Calu3 (cell line): ENCODE measurements around the gene C10orf62. TPM values are rescaled to one million over a fixed set of nuclear protein-coding genes. Genes with fewer than 3 reads are reported as not detected.
"Not testable (repeated sequence)": the region's sequence is repeated elsewhere in the genome, so short reads cannot be mapped to it uniquely, and the experiment has no call there.

Experiments
- BruUV-seq: library from RNA; stranded (reverse); fragments of 400-500 nt; replicated peaks from 2 replicates; lab custom pipeline; 2021; lab: Mats Ljungman, UMichigan
- CTCF ChIA-PET: fragments of 300-600 bp; sonication (Branson Sonifier 250); formaldehyde crosslinking; loops from one replicate; lab custom pipeline; 2022; ENCODE audit warnings: antibody characterized with exemption; lab: Charles Lee
- DNase-seq: peaks from one replicate; pipeline ENCODE4 v3.0.0; 2022
- H3K27ac Mint-ChIP-seq: one replicate; pipeline ENCODE4 v1.8.0; 2022; ENCODE audit warnings: mixed read lengths; ENCODE audit not compliant: unreplicated experiment
- H3K27me3 Mint-ChIP-seq: one replicate; pipeline ENCODE4 v1.8.0; 2022; ENCODE audit warnings: mixed read lengths; ENCODE audit not compliant: unreplicated experiment
- H3K36me3 Mint-ChIP-seq: one replicate; pipeline ENCODE4 v1.8.0; 2022; ENCODE audit warnings: mild to moderate bottlenecking, moderate library complexity, mixed read lengths; ENCODE audit not compliant: insufficient read depth, unreplicated experiment
- H3K4me1 Mint-ChIP-seq: one replicate; pipeline ENCODE4 v1.8.0; 2022; ENCODE audit warnings: mild to moderate bottlenecking, low read depth, mixed read lengths; ENCODE audit not compliant: unreplicated experiment
- H3K4me3 Mint-ChIP-seq: one replicate; pipeline ENCODE4 v1.8.0; 2022; ENCODE audit warnings: mild to moderate bottlenecking, low read depth, moderate library complexity, mixed read lengths; ENCODE audit not compliant: unreplicated experiment
- H3K9me3 Mint-ChIP-seq: one replicate; pipeline ENCODE4 v1.8.0; 2022; ENCODE audit warnings: low read depth, mixed read lengths; ENCODE audit not compliant: unreplicated experiment
- CTCF ChIP-seq: fragments of 200-600 bp; IDR thresholded peaks from one replicate; pipeline ENCODE4 v1.8.0; 2022; ENCODE audit warnings: antibody characterized with exemption; ENCODE audit not compliant: unreplicated experiment
- intact Hi-C: fragments of 100-400 bp; cut with micrococcal nuclease; formaldehyde crosslinking; loops from one replicate; pipeline ENCODE4 v1.10.0; 2022; ENCODE audit not compliant: unreplicated experiment
- total RNA-seq: library from RNA; stranded (reverse); gene quantifications from 2 replicates; pipeline ENCODE4 v1.2.3, GENCODE V29; 2022

C10orf62 gene
- total RNA-seq, 1 experiment from 2014 or later, result 1.5 TPM

DNA sequence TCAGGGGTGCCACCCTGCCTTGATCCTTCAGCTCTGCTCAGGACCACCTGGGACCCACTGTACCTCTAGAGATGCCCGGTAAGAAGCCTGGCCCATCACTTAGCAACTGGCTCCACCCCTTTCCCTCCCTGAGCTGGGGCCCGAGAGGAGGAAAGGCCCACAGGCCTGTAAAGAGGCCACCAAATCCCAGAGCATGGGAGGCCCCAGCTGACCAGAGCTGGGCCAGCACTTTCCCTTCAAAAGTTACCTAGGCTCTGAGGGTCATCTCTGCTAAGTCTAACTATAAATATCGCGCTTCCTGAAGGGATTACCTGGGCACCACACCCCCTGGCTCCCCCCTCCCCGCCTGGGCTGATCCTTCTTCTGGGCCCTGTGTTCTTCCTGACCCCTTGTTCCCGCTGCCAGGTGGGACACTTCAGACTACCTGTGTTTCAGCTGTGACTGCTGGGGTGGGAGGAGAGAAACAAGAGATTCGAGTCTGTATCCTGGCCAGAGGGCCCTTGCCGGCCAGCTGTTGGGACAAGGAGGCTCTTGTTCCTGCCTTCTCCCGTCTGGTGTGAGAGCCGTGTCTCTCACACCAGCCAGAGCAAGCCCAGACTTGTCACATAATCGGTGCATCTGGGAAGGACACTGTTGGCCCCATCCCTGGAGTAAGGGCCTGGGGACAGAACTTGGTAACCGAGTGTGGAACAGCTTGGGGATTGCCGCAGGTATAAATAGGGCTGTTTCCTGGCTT lies 39.8 kb upstream of the C10orf62 start:
- H3K27ac Mint-ChIP-seq, result no peak overlapping the region
- H3K4me1 Mint-ChIP-seq, result no peaks in the 10 kb centered on the region
- no TSS peak for BruUV-seq
- DNase-seq, result no peak
- CTCF ChIA-PET, result no interaction called here
- TF ChIP-seq CTCF, result no peak
- H3K27me3 Mint-ChIP-seq, result no peaks in the 10 kb centered on the region
- intact Hi-C loops, result loop anchor here (5.0 kb wide), 1 partner anchor 87 kb away; no protein-coding TSS in a partner anchor
- H3K4me3 Mint-ChIP-seq, result no peak overlapping the region
- no peaks in the 10 kb centered on the region for H3K36me3 Mint-ChIP-seq
- no peaks in the 10 kb centered on the region for H3K9me3 Mint-ChIP-seq

- Mint-ChIP-seq H3K4me1 (no peaks in the 10 kb centered on the region), H3K36me3 (no peaks in the 10 kb centered on the region), H3K27me3 (no peaks in the 10 kb centered on the region), H3K9me3 (no peaks in the 10 kb centered on the region), H3K27ac (no peak overlapping the region), H3K4me3 (no peak overlapping the region)
- no peak for DNase-seq
- CTCF ChIA-PET, result no interaction called here
- no peak for TF ChIP-seq CTCF
- BruUV-seq, result no TSS peak
- intact Hi-C loops, result loop anchor here (5.0 kb wide), 1 partner anchor 88 kb away; no protein-coding TSS in a partner anchor
Observed at GRCh38 chr10:97550336-97551149, 39.0 kb upstream of the C10orf62 start.

DNA sequence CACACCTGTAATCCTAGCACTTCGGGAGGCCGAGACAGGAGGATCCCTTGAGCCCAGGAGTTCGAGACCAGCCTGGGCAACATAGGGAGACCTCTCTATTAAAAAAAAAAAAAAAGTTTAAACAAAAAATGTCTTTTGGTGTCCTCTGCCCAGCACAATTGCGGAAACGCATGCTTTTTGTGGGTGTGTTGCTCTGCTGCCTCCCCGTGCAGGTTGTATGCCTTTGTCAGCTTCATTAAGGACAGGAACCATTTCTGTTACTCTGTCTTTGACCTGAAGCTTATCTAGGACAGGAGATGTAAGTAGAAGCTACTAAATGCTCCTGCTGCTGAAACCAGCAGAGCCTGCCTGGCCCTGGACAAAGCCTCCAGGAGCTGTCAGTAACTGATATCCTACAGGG lies 38.2 kb upstream of the C10orf62 start:
- CTCF ChIA-PET, result no interaction called here
- Mint-ChIP-seq H3K27ac (no peak overlapping the region), H3K4me3 (no peak overlapping the region), H3K36me3 (no peaks in the 10 kb centered on the region), H3K27me3 (no peaks in the 10 kb centered on the region), H3K4me1 (no peaks in the 10 kb centered on the region), H3K9me3 (no peaks in the 10 kb centered on the region)
- no peak for TF ChIP-seq CTCF
- no TSS peak for BruUV-seq
- intact Hi-C loops, result loop anchor here (5.0 kb wide), 1 partner anchor 89 kb away; no protein-coding TSS in a partner anchor
- no peak for DNase-seq

- H3K27me3 Mint-ChIP-seq, result no peaks in the 10 kb centered on the region
- CTCF ChIA-PET, result interaction anchor here (0.5 to 1.3 kb wide), 3 partner anchors 18 to 116 kb away, joined by 3 to 5 read pairs (median 3); partner anchors contain the start of gene ANKRD2
- no peaks in the 10 kb centered on the region for H3K9me3 Mint-ChIP-seq
- intact Hi-C loops, result loop anchor here (5.0 kb wide), 1 partner anchor 91 kb away; no protein-coding TSS in a partner anchor
- no peaks in the 10 kb centered on the region for H3K36me3 Mint-ChIP-seq
- H3K4me1 Mint-ChIP-seq, result no peaks in the 10 kb centered on the region
- no peak overlapping the region for H3K27ac Mint-ChIP-seq
- H3K4me3 Mint-ChIP-seq, result no peak overlapping the region
- BruUV-seq, result no TSS peak
- DNase-seq, result peak; percentile 41
- peak; percentile 34 for TF ChIP-seq CTCF
Observed at GRCh38 chr10:97553575-97554031, 35.9 kb upstream of the C10orf62 start.

GRCh38 chr10:97554336-97554735 lies 35.2 kb upstream of the C10orf62 start:
- H3K27me3 Mint-ChIP-seq, H3K4me1 Mint-ChIP-seq, H3K9me3 Mint-ChIP-seq, H3K36me3 Mint-ChIP-seq, DNase-seq, H3K27ac Mint-ChIP-seq, H3K4me3 Mint-ChIP-seq, BruUV-seq: not testable (repeated sequence)
- CTCF ChIA-PET, result interaction anchor here (0.5 to 1.3 kb wide), 3 partner anchors 18 to 117 kb away, joined by 3 to 5 read pairs (median 3); partner anchors contain the start of gene ANKRD2
- intact Hi-C loops, result loop anchor here (5.0 kb wide), 1 partner anchor 92 kb away; no protein-coding TSS in a partner anchor

DNA sequence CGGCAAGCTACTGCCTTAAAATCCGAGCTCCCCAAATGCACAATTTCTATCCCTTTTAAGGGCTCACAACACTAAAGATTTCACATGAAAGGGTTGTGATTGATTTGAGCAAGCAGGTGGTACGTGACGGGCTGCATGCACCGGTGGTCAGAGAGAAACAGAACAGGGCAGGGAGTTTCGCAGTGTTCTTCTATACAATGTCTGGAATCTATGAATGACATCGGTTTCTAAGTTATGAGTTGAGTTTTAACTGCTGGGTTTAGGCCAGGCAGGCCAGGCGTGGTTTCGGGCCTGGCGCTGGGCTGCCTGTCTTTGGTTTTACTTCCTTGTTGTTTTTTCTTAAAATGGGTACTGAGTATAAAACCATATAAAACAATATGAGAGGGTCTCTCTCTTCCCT lies 34.0 kb upstream of the C10orf62 start:
- not testable (repeated sequence) for H3K9me3 Mint-ChIP-seq

More for the DNA sequence above, 34.0 kb upstream of the C10orf62 start:
- intact Hi-C loops, H3K27ac Mint-ChIP-seq, H3K36me3 Mint-ChIP-seq, DNase-seq, CTCF ChIA-PET, H3K27me3 Mint-ChIP-seq, H3K4me1 Mint-ChIP-seq, H3K4me3 Mint-ChIP-seq, BruUV-seq: not testable (repeated sequence)
